Measurements from ENCODE around the gene SRSF5.

SRSF5 gene

DNA sequence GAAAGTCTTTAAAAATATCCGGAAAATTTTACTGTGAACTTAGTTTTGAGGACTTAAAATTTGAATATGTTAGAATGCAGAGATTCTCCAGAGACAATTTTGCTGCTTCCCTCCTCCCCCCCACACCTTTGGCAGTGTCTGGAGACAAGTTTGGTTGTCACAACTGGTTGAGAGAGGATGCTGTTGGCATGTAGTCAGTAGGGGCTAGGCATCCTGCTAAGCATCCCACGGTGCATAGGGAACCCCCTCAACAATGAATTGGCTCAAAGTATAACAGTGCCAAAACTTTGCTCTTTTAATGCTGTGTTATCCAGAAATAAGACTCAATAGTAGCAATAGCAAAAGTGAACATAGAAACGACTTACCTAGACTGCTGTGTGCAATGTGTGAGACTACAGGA is 3.6 kb downstream of the SRSF5 start:
- no peak for DNase-seq (ENCODE audit: low read depth in 2 of 2)

DNA sequence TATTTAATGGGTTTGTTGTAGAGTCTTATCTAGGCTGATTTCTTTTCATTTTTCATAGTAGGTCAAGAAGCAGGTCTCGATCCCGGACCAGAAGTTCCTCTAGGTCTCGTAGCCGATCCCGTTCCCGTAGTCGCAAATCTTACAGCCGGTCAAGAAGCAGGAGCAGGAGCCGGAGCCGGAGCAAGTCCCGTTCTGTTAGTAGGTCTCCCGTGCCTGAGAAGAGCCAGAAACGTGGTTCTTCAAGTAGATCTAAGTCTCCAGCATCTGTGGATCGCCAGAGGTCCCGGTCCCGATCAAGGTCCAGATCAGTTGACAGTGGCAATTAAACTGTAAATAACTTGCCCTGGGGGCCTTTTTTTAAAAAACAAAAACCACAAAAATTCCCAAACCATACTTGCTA is 4.2 kb downstream of the SRSF5 start:
- no peak for DNase-seq (ENCODE audit: low read depth in 2 of 2)

- DNase-seq (ENCODE audit: low read depth in 2 of 2): no peak
Observed at GRCh38 chr14:69772082-69773017, 5.4 kb downstream of the SRSF5 start.

DNA sequence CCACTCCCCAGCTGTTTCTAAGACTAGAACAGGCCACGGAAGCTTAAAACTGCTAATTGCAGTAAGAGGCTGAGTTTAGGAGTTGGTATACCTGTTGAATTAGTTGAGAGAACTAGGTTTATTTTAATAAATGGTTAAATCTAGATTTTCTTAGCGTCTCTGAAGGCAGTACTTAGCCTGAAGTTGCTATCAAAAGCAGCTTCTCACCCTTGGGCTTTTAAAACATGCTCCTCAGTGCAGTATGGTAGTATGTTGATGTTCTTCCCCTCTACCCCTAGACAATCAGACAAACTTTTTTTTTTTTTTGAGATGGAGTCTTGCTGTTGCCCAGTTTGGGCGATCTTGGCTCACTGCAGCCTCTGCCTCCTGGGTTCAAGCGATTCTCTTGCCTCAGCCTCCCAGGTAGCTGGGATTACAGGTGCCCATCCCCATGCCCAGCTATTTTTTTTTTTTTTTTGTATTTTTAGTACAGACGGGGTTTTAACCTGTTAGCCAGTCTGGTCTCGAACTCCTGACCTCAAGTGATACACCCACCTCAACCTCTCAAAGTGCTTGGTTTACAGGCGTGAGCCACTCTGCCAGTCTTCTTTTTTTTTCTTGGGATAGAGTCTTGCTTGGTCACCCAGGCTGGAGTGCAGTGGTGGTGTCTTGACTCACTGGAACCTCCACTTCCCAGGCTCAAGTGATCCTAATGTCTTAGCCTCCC is 6.8 kb downstream of the SRSF5 start:
- no peak for DNase-seq (ENCODE audit: low read depth in 2 of 2)

GRCh38 chr14:69775012-69775411 is 8.1 kb downstream of the SRSF5 start:
- no peak for DNase-seq (ENCODE audit: low read depth in 2 of 2)

- DNase-seq (ENCODE audit: low read depth in 2 of 2): no peak
Observed at GRCh38 chr14:69776875-69777453, 10.0 kb downstream of the SRSF5 start.

- DNase-seq (ENCODE audit: low read depth in 2 of 2): no peak
Observed at GRCh38 chr14:69779088-69779487, 12.1 kb downstream of the SRSF5 start.

GRCh38 chr14:69780092-69780491 is 13.2 kb downstream of the SRSF5 start:
- DNase-seq (ENCODE audit: low read depth in 2 of 2): no peak

- no peak for DNase-seq (ENCODE audit: low read depth in 2 of 2)
Observed at GRCh38 chr14:69780952-69781351, 14.0 kb downstream of the SRSF5 start.

DNA sequence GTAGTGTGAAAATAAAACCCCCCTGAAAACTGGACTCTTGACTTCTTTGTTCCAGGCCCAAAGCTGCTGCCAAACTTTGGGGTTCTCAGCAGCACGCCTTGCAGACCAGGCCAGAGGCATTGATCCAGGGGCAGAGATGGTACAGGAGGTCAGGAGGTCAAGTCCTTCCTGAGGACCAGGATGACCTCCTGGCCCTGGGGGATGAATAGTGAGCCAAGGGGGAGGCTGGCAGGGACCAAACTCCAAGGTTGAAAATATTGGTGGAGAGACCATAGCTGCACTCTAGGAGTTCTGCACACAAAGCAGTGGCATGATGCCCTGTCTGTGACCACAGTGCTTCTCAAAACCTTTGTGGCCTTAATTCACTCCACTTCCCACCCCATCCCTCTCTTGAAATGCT is 18.0 kb downstream of the SRSF5 start:
- no peak for DNase-seq (ENCODE audit: low read depth in 2 of 2)

GRCh38 chr14:69786603-69787002 is 19.7 kb downstream of the SRSF5 start:
- no peak for DNase-seq (ENCODE audit: low read depth in 2 of 2)

DNA sequence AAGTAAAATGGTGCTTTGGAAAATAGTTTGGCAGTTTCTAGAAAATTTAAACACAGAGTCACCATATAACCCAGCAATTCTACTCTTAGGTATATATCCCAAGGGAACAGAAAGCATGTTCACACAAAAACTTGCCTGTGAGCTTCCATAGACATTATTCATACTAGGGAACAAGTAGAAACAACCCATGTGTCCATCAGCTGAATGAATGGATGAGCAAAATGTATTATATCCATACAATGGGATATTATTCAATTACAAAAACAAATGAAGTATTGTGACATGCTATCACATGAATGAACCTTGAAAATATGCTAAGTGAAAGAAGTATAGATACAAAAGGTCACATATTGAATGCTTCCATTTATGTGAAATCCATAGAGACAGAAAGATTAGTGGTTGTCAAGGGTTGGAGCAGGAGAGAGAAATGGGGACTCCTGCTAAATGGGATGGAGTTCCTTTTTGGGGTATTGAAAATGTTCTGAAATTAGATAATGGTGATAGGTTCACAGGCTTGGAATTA is 22.2 kb downstream of the SRSF5 start:
- no peak for DNase-seq (ENCODE audit: low read depth in 2 of 2)

- DNase-seq (ENCODE audit: low read depth in 2 of 2): no peak
Observed at GRCh38 chr14:69792887-69793421, 26.0 kb downstream of the SRSF5 start.

GRCh38 chr14:69794791-69795190 is 27.8 kb downstream of the SRSF5 start:
- no peak for DNase-seq (ENCODE audit: low read depth in 2 of 2)

GRCh38 chr14:69795691-69796090 is 28.7 kb downstream of the SRSF5 start:
- DNase-seq (ENCODE audit: low read depth in 2 of 2): no peak

DNA sequence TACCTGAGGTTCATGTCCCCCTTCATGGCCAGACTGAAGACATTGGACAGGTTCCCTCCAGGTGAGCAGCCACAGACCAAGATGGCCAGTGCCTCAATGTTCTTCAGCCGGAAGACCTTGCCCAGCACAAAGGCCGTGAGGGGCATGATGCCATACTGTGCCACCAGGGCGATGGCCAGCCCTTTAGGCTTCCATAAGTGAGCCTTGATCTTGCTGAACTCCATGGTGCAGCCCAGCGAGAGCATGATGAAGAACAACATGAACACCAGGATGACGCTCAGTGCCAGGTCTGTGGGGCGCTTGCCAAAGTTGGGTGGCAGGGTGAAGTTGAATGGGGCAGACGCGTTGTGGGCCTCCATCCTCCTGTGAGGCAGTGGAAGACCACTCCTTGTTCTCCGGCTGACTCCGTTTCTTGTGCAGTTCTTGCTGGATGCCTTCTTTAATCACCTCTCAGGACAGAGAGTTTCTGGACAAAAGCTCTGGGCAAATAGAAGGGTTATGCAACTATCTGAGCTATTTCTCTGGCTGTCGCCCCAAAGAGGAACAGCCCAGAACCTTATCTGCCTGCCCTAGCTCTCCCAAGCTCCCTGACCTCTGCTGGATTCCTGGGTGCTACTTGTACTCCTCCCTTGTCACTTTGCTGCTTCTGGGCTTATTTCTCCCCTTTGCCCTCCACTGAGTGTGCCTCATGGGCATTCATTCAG is 30.0 kb downstream of the SRSF5 start, which contains the start of gene SLC10A1:
Gene SLC10A1, minus strand, starts transcription at position 445 of the 704 bp plus-strand sequence. Its CDS starts 86 bp downstream, at position 359.
- DNase-seq (ENCODE audit: low read depth in 2 of 2): no peak

DNA sequence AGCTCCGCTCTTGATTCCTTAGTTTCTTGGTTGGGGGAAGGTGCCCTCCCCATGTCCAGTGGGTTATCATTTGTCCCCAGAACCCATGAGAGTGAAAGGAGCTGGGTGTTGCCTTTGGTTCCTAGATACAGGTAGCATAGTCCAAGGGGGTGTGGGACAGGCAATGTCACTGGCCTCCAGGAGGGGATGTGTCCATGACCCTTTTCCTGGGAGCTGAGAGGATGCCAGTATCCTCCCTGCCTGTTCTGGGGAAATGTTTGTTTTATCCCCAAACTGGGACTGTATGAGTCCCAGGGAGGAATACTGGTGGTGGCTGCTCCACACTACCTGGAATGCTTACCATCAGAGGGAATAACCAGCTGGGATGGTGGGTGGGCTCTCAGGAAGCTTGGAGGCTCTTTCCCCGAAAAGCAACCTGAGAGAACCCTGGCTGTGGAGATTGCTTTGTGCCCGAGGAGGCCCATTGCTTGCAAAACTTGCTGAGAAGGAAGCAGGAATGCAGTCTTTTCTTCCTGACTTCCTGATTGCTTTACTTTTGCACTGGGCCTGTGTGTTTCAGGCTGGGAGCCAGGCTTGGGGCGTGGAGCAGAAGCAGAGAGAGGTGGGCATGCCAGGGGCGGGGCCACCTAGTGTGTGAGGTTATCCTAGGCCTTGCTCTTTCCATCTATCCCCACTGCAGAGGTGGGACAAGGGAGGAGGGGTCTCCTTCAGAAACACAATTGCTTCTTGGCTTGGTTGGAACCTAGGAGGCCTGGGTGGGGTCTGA is 30.8 kb downstream of the SRSF5 start:
- DNase-seq (ENCODE audit: low read depth in 2 of 2): no peak

- no peak for DNase-seq (ENCODE audit: low read depth in 2 of 2)
Observed at GRCh38 chr14:69798339-69798735, 31.4 kb downstream of the SRSF5 start.

DNA sequence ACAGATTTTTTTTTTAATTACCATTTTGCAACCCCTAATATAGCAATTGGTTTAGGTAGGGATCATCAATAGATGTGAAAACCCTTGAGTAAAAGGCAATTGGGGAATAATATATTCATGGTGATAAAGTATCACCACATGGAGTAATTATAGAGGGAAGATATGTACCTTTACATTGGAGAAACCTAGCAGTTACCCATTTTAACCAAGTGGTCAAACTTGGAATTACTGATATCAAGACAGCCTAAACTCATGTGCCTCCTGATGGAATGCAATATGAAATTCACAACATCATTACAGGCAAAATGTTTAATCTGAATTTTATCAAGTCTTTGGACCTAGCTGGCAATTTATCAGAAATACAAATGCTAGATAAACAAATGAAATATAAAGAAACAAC is 36.8 kb downstream of the SRSF5 start:
- DNase-seq (ENCODE audit: low read depth in 2 of 2): no peak

DNA sequence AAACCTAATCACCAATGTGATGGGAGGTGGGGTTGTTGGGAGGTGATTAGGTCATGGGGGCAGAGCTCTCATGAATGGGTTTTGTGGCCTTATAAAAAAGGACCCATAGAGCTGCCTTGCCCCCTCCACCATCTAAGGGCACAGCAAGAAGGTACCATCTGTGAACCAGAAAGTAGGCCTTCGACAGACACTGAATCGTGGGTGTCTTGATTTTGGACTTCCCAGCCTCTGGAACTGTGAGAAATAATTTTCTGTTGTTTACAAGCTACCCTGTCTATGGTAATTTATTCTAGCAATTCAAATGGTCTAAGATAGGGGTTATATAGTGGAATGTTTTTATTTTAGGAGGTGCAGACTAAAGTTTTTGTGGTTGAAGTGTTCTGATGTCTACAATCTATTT is 38.0 kb downstream of the SRSF5 start:
- no peak for DNase-seq (ENCODE audit: low read depth in 2 of 2)

GRCh38 chr14:69807192-69807591 is 40.2 kb downstream of the SRSF5 start:
- no peak for DNase-seq (ENCODE audit: low read depth in 2 of 2)
